ENCODE data around the gene MICALL2. TPM values are rescaled to one million over a fixed set of nuclear protein-coding genes. Genes with fewer than 3 reads are reported as not detected.

Gene MICALL2
- total RNA-seq, result 1.5 and 2.0 TPM in 2 replicates

DNA sequence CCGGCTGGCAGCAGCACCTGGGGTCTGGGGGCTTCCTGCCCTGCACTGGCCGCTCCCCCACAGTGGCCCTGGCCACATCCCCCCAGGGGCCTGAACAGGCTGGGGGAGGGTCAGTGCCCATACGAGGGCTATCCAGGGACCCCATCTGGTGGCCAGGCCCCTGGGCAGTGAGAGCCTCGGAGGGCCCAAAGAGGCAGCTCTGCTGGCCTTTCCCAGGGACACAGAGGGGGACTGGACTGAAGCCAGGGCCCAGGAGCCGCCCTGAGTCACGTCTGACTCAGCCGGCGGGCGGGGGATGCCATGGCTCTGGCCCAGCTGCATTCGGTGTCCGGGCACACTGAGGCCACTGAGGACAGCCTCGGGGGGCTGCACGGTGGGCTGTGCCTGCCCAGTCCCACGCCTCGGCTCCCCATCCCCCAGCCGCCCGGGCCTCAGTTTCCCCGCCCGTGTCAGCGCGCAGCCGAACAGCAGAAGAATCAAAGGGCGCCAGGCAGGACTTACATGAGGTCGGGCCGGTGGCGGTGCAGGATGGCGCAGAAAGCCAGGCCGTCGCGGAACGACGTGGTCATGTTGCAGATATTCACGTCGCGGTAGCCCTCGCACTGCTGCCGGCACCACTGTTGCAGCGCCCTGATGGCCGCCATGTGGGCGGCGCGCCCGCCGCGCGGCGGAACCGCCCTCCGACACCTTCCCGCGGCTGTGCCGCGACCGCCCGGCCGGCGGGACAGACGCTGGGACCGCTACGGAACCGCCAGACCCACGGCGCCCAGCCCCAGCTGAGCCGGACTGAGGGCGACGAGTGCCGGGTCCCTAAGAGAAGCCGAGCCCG lies at the start of gene MICALL2:
TSS of gene MICALL2 (minus strand) at position 788 of the 829 bp plus-strand sequence. CDS start at position 644, 144 bp downstream.
- intact Hi-C loops (cut with micrococcal nuclease), result loop anchor here (1.0 to 2.0 kb wide), 4 partner anchors 42 to 71 kb away; partner anchors contain the start of genes INTS1 and MAFK

DNA sequence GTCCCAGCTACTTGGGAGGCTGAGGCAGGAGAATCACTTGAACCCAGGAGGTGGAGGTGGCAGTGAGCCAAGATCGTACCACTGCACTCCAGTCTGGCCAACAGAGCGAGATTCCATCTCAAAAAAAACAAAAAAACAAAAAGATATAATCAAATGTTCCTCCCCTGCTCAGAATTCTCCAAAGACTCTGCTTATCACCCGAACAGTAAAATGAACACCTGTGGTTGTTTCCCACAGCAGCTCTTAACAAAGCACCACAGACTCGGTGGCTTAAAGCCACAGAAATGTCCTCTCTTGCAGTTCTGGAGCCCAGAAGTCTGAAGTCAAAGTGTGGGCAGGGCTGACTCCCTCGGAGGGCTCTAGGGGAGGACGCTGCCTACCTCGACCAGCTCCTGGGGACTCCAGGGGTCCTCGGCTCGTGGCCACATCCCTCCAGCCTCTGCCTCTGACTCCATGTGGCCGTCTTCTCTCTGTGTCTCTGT lies 49.0 kb upstream of the MICALL2 start:
- intact Hi-C loops (cut with micrococcal nuclease), result no loop called here

DNA sequence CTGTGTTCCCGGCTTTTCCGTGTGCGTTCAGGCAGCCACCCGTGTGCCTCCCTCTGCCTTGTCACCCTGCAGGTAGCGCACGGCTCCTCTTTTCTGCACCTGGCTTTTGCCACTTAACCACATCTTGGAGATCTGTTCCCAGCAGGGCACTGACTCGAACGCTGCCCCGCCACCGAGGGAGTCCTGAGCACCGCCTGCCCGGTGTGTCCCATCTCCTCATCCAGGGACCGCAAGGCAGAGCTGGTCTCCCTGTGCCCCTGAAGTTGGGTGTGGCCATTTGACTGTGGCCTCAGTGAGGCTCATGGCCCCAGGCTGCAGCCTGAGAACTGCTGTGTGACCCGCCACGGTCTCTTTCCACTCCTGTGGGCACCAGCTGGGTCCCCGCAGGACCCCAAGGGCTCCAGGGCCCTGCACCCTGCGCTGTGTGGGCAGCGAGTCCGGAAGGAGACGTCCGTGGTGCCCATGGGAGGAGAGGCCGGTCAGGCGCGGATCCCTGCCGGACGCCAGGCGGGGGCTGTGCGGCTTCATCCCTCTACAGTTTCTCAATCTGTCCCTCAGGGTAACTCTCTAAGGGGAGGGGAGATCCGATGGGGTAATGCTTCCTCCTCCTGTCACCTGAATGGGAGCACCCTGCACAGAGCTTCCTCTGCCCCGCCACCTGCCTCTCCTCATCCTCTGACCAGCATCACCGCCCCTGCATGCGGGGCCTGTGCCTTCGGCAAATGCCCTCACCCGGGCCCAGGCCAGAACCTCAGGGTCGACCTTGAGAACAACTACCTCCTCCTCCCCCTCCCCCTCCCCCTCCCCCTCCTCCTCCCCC lies 46.7 kb upstream of the MICALL2 start:
- intact Hi-C loops (cut with micrococcal nuclease), result loop anchor here (2.0 kb wide), 2 partner anchors 27 to 47 kb away; partner anchors contain the start of gene MICALL2

DNA sequence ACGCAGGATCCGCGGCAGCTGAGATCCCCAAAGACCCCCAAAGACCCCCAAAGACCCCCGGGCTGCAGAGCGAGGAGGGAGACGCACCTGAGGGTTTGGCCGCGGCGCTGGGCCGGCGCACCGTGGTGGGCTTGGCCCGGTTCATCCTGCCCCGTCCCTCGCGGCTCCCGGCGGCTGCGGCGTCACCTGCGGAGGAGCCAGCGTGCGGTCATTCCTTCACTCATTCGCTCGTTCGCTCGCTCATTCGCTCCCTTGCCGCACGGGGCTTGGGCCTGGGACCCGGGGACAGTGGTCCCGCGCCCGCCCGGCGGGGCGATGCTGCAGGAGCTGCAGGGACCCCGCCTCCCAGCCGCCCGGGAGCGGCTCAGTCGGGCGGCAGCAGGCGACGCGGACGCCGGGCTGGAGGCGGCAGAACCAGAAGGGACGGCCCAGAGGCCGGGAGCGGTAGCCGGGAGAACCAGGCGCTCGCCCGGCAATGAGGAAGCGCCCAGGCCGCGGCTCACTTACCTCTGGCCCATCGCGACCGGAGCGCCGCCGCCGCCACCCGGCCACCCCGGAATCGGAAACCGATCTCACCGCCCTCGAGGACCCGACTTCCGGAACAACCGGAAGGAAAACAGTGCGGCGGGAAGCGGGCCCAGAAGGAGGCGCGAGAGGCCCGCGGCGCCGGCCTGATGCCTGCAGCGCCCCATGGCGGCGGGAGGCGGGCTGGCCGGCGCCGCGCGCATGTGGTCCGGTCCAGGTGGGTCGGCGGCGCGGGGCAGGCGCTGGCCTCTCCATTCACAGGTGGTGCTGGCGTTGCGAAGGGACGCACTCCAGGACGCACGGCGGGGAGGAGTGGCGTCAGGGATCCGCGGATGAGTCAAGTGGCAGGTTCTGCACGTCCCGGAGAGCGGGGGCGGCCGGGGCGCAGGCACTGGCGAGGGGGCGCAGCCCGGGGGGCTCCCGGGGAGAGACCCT lies 44.8 kb upstream of the MICALL2 start, which contains the start of gene INTS1:
TSS of gene INTS1 (minus strand) at position 574 of the 960 bp plus-strand sequence. CDS start at position 145, 429 bp downstream.
- intact Hi-C loops (cut with micrococcal nuclease), result loop anchor here (1.0 to 2.0 kb wide), 3 partner anchors 29 to 738 kb away; partner anchors contain the start of genes MICALL2, MRM2 and NUDT1

DNA sequence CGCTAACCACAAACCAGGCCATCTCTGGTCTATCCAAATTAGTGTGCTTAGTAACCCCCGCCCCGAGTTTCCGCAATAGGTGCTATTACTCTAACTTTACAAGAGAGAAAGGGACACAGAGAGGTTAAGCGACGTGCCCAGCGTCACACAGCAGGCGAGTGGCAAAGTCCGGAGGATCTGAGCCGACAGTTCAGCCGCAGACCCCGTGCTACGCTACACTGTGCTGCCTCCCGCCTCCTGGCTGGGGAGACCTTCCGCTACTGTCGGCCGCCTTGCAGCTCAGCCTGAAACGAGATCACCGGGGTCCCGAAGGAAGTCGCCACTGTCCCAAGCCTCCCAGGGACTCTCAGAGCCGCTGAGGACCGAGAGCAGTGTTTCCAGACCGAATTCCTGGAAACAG lies 44.1 kb upstream of the MICALL2 start:
- intact Hi-C loops (cut with micrococcal nuclease), result no loop called here

DNA sequence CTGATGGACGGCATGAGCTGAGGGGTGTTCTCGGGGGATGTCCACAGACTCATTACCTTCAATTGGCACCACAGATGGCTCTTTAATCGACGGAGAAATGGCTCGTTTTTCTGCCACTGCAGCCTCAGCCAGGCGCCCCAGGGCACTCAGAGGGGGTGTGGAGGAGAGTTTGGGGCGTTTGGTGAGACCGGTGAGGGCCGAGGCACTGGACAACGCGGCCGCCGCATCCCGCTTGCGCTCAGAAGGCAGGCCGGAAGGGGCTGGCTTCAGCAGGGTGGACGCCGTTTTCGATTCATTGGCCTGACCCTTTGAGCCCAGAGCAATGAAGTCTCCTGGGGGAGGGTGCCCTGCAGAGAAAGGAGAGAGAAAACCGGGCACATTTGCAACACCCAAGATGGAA lies 43.6 kb upstream of the MICALL2 start:
- intact Hi-C loops (cut with micrococcal nuclease), result no loop called here

DNA sequence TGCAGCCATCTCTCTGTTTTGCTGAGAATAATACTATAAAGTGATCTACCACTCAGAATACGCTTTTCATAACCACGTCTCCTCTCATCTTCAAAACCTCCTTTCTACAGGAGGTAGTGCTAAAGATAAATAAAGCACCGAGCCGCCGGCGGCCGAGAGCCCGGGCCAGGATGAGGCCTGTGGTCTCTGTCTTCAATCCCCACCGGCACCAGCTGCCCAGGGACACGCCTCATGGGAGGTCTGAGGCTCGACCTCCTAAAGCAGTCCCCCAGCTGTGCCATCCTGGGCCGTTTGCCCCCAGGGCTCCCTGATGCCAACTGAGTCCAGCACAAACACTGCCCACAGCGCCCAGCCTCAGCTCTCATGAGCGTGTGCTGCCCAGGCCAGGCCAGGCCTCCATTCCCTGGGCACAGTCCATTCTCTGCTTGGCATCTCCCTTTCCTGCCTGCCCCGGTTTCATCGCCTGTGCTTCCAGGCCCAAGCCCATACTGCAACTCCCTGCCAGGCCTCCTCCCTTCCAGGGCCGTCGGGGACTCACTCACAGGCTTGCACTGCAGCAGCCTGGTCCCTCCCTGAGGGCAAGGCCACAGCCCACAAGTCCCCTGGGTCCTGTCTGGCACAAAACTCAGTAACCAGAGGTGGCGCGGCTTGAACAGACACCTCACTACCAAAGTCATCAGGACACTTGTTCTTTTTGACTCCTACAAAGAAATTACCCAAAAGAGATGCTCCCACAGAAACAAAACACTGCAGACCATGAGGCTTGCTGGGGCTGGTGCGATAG lies 42.4 kb upstream of the MICALL2 start:
- intact Hi-C loops (cut with micrococcal nuclease), result no loop called here

DNA sequence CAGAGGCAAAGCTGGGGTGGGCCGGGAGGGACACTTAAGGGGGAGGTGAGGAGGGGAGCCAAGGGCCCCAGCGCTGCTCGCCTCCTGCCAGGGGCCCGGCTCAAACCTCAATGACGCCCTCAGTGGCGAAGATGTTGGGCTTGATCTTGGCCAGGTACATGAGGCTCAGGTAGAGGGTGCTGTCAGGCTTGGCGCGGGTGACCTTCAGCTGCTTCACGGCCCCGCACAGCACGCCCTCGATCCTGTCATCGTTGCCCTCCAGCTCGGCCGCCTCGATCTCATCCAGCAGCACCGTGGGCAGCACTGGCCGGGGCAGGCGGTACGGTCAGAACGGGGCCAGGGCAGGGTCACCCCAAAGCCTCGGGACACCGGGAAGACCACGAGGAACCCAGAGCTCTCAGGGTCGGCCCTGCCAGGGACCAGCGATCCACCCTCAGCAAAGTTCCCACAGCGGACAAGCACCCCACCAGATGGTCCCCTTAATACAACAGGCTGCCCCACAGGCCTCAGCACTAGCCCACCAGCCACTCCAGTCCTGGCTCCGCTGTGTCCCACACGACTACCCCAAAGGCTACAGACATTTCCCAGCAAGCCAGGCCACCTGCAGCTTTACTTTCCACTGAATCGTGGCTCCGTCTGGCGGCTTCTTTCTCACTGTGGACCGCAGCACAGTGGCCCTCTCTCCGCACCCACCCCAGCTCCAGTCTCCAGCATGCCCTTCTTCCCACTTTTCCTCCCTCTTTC lies 41.0 kb upstream of the MICALL2 start:
- intact Hi-C loops (cut with micrococcal nuclease), result no loop called here

DNA sequence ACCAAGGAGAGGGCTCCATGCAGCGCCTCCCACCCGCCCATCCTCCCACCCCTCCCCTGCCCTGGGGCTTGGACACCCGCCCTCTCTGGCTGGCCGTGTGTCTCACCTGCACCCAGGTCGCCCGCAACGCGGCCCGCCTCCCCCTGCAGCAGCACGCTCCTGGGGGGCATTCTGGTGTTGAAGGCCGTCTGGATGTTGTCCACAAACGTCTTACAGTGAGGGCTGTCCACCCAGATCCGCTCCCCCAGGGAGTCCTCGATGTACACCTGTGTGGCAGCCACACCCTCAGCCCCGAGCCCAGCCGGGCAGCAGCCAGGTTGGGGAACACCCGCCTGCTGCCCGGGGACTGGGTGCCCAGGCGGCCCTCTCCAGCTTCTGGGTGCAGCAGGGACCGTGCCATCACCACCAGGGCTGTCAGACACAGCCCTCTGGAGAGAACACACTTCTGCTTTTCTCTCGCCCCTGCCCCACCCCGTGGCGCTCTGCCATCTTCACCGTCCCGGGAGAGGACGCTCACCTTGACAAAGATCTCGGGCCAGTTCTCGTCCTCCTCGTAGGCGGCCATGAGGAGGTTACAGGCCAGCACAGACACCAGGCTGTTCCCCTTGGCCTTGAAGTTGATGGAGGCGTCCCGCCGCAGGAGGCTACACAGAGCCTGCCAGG lies 40.2 kb upstream of the MICALL2 start:
- intact Hi-C loops (cut with micrococcal nuclease), result no loop called here

DNA sequence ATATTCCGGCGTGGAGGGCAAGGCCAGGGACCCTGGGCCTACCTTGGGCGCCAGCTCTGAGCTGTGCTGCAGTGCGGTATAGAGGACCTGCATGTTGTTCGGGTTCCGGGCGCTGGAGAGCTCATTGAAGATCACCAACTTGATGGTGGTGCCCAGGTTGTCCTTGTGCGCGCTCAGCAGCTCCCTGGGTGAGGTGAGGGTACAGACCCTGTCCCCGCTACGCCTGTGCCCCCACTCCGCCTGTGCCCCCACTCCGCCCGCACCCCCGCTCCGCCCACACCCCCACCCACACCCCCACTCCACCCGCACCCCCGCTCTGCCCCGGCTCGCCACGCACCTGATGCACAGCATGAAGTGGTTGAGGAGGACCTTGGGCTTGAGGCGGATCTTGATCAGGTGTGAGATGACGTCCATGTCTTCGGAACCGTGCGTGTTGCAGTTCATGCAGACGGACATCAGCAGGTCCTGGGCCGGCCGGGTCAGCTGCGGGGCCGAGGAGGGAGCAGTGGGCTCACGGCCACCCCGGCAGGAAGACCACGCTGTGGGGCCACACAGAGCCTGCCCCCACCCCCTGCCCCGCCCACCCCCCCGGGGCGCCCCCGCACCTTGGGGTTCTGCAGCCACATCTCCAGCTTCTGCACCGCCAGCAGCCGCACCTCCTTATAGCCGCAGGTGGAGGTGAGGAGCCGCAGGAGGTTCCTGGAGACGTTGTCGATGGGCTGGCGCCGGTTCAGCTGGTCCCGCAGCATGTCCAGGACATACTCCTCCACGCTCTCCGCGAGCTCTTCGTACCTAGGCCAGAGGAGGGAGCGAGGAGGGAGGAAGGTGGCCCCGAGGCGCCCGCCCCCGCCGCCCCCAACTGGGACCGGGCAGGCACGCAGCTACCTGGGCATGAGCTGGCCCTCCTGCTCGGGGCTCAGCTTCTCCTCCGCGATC lies 39.4 kb upstream of the MICALL2 start:
- intact Hi-C loops (cut with micrococcal nuclease), result no loop called here

DNA sequence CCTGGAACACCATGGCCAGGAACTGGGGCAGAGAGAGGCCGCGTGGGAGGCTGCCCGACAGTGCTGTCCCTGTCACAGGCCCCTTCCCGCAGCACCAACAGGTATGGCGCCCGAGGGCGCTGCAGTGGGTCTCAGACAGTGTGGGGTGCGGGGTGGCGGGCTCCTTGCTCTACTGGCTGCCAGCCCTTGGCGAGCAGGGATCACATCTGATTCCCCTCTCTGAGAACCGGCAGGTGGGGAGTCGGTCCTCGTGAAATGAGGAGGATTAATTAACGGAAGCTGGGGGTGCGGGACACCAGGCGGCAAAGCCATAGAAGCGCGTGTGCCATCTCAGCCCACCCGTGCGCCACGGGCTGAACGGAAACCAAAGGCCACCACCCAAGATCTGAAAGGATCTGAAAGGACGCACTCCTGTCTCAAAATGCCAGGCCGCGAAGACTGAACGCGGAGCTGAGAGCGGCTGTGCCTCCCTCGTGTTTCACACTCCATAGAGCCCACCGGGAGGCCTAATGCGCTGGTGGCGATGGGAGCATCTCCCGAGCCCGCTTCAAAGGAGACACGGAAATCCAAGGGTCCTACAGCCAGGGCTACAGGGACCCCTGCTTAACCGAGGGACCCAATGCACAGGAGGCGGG lies 38.1 kb upstream of the MICALL2 start:
- intact Hi-C loops (cut with micrococcal nuclease), result no loop called here

DNA sequence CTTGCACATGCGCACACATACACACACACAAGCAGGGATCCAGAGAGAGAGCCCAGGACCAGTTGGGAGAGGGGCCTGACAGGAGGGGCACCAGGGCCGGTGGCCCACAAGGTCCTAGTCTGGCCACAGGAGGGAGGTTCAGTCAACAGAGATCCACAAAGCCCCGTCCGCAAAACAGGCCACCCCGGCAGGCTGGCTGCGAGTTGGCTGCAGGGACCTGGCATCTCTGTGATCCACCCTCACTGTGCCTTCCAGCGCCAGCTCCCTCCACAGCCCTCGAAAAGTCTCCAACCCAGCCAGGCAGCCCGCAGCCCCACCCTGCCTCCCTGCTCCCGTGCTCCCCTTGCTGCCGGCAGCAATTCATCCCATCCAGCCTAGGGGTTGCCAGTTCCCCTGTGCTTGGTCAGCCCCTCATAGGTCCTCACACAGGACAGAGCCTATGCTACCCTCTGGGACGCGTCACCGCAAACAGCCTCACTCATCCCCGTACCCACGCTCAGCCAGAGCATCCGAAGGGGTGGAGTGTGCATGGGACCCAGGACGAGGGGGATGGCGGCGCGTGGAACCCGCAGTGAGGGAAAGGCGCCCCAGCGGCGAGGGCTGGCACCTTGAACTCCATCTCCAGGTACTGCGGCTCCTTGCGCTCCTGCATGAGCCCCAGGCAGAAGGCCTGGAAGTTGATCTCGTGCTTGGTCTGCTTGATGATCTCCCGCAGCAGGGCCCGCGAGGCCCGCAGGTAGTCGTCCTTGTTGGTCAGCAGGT lies 37.4 kb upstream of the MICALL2 start:
- intact Hi-C loops (cut with micrococcal nuclease), result no loop called here

DNA sequence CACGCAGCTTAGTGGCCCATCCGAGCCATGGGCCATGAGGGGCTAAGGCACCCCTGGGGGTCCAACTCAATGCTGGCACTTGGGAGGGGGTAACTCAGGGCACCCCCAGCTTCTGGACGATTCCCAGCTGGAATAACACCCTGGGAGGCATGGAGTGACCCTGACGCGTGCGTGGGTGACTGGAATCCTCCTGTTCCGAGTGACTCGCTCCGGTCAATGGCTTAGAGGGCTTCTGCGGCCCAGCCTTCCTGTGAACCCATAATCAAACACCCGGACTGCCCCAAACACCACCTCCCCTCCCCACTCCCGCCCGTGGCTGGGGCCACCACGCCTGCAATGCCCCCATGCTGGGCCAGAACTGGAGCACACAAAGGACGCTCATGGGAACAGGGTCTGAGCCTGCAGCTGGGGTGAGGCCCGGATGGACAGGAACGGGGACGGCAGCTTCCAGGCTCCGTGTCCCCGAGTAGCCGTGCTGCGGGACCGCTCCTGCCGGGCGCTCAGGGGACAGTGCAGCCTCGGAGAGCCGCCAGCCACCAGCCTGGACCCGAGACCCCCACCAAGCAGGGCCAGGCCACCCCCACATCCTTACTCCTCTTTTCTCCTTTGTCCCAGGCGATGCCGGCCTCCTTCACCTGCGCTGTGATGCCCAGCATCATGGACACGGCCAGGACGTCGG lies 36.4 kb upstream of the MICALL2 start:
- intact Hi-C loops (cut with micrococcal nuclease), result no loop called here

DNA sequence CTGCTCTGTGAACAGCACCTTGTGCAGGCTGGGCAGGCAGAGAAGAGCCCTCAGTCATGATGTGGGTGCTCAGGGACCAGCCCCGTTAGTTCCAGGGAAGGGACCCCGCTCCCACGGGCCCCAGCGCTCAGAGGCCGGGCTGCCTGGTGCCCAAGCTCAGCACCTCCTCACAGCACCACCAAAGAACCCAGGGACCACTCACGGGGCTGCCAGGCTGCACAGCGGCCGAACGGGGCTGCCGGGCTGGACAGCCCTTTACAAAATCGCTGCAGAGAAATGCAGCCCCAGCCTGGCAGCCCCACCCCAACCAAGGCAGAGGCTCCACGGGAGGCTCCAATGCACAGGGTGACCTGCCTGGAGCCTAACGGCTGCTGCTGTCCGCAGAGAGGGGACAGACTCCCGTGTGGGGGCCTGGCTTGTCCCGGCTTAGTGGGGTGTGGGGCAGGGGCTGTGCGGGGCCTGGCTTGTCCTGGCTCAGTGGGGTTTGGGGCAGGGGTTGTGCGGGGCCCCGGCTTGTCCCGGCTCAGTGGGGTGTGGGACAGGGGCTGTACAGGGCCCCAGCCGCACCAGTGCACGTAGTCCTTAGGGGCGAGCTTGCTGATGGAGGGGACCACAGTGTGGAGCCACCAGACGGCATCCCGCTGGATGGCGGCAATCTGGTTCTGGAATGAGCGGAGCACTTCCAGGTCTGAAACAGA lies 35.7 kb upstream of the MICALL2 start:
- intact Hi-C loops (cut with micrococcal nuclease), result no loop called here

DNA sequence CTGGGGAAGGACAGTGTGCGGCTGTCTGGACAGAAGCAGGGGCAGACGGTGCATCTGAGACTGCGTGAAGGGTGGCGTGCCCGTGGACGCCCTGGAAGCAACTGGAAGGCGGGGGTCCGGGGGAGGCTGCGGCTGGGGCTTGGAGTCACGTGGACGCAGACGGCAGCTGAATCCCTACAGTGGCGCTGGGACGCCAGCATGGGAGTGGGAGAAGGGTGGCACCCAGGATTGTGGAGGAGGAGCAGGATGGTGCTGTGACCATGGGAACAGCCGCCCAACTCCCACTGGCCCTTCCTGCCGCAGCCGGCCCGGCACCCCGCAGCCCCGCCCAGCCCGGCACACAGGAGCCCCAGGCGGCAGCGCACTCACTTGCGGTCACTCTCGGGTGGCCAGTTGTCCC lies 35.2 kb upstream of the MICALL2 start:
- intact Hi-C loops (cut with micrococcal nuclease), result no loop called here
